Muscle layer of duodenum (tissue), 2 donors: ENCODE results near the gene TPM1.

Experiments
- H3K27ac ChIP-seq: one replicate; pipeline ENCODE4 v1.7.0; 2013; ENCODE audit warnings: mild to moderate bottlenecking, low read length
- H3K27me3 ChIP-seq: one replicate; pipeline ENCODE4 v1.7.0; 2013; ENCODE audit warnings: low read depth, mild to moderate bottlenecking, control low read depth, low read length
- H3K36me3 ChIP-seq, 2 donors: one replicate each; pipeline ENCODE4 v1.7.0; 2013; ENCODE audit warnings: low read length in 2 of 2, control low read depth in 1 of 2, mild to moderate bottlenecking in 1 of 2; ENCODE audit not compliant: insufficient read depth in 2 of 2, control insufficient read depth in 1 of 2
- H3K4me1 ChIP-seq, 2 donors: one replicate each; pipeline ENCODE4 v1.7.0; 2013; ENCODE audit warnings: low read length in 2 of 2, mild to moderate bottlenecking in 2 of 2, control low read depth in 1 of 2, moderate library complexity in 1 of 2; ENCODE audit not compliant: insufficient read depth in 2 of 2, control insufficient read depth in 1 of 2
- H3K4me3 ChIP-seq, 2 donors: one replicate each; pipeline ENCODE4 v1.7.0; 2013; ENCODE audit warnings: low read length in 2 of 2, low read depth in 1 of 2, mild to moderate bottlenecking in 1 of 2
- H3K9me3 ChIP-seq, 2 donors: one replicate each; pipeline ENCODE4 v1.7.0; 2013; ENCODE audit warnings: low read length in 2 of 2, control low read depth in 1 of 2, mild to moderate bottlenecking in 1 of 2; ENCODE audit not compliant: control insufficient read depth in 1 of 2
- donor health status: healthy.

The TPM1 gene

GRCh38 chr15:63083044-63083443, 40.5 kb downstream of the TPM1 start:
- H3K27me3 ChIP-seq: no peaks in the 10 kb centered on the region
- no peaks in the 10 kb centered on the region for H3K9me3 ChIP-seq
- H3K4me3 ChIP-seq: no peak overlapping the region
- peaks cover 0 to 15% of the 10 kb centered on the region in 2 donors for H3K4me1 ChIP-seq
- H3K27ac ChIP-seq: no peak overlapping the region
- no peaks in the 10 kb centered on the region for H3K36me3 ChIP-seq

GRCh38 chr15:63083541-63083940, 41.0 kb downstream of the TPM1 start:
- Histone ChIP-seq H3K4me1 (peaks cover 0 to 19% of the 10 kb centered on the region in 2 donors), H3K9me3 (no peaks in the 10 kb centered on the region), H3K27ac (no peak overlapping the region), H3K27me3 (no peaks in the 10 kb centered on the region), H3K4me3 (no peak overlapping the region), H3K36me3 (no peaks in the 10 kb centered on the region)

- Histone ChIP-seq H3K9me3 (no peaks in the 10 kb centered on the region), H3K27ac (no peak overlapping the region), H3K4me3 (no peak overlapping the region), H3K36me3 (no peaks in the 10 kb centered on the region), H3K27me3 (no peaks in the 10 kb centered on the region), H3K4me1 (peaks cover 0 to 25% of the 10 kb centered on the region in 2 donors)
These were observed 42.3 kb downstream of the TPM1 start for GRCh38 chr15:63084806-63085205.

- Histone ChIP-seq H3K27ac (no peak overlapping the region), H3K4me3 (no peak overlapping the region), H3K9me3 (no peaks in the 10 kb centered on the region), H3K27me3 (no peaks in the 10 kb centered on the region), H3K36me3 (no peaks in the 10 kb centered on the region), H3K4me1 (peaks cover 0 to 25% of the 10 kb centered on the region in 2 donors)
These were observed 42.7 kb downstream of the TPM1 start for GRCh38 chr15:63085289-63085688.

GRCh38 chr15:63086271-63086670, 43.7 kb downstream of the TPM1 start:
- Histone ChIP-seq H3K36me3 (no peaks in the 10 kb centered on the region), H3K27me3 (no peaks in the 10 kb centered on the region), H3K9me3 (no peaks in the 10 kb centered on the region), H3K4me1 (peaks cover 0 to 25% of the 10 kb centered on the region in 2 donors), H3K4me3 (no peak overlapping the region), H3K27ac (no peak overlapping the region)

- Histone ChIP-seq H3K9me3 (no peaks in the 10 kb centered on the region), H3K36me3 (no peaks in the 10 kb centered on the region), H3K27me3 (no peaks in the 10 kb centered on the region), H3K4me1 (peaks cover 0 to 25% of the 10 kb centered on the region in 2 donors), H3K4me3 (no peak overlapping the region), H3K27ac (no peak overlapping the region)
These were observed 44.4 kb downstream of the TPM1 start for GRCh38 chr15:63086947-63087346.

GRCh38 chr15:63088533-63089245, 46.1 kb downstream of the TPM1 start:
- Histone ChIP-seq H3K4me3 (no peak overlapping the region), H3K27me3 (no peaks in the 10 kb centered on the region), H3K27ac (peak overlapping the region; percentile 10), H3K36me3 (no peaks in the 10 kb centered on the region), H3K4me1 (peaks cover 0 to 21% of the 10 kb centered on the region in 2 donors), H3K9me3 (no peaks in the 10 kb centered on the region)

GRCh38 chr15:63089260-63090043, 46.9 kb downstream of the TPM1 start:
- no peaks in the 10 kb centered on the region for H3K9me3 ChIP-seq
- H3K36me3 ChIP-seq: no peaks in the 10 kb centered on the region
- H3K4me1 ChIP-seq: peaks cover 0 to 27% of the 10 kb centered on the region in 2 donors
- peak overlapping the region; percentile 40 for H3K27ac ChIP-seq
- H3K27me3 ChIP-seq: no peaks in the 10 kb centered on the region
- no peak overlapping the region for H3K4me3 ChIP-seq

GRCh38 chr15:63090472-63090871, 47.9 kb downstream of the TPM1 start:
- Histone ChIP-seq H3K36me3 (no peaks in the 10 kb centered on the region), H3K9me3 (no peaks in the 10 kb centered on the region), H3K4me3 (no peak overlapping the region), H3K27me3 (no peaks in the 10 kb centered on the region), H3K4me1 (peaks cover 0 to 27% of the 10 kb centered on the region in 2 donors), H3K27ac (no peak overlapping the region)

GRCh38 chr15:63090887-63091286, 48.3 kb downstream of the TPM1 start:
- Histone ChIP-seq H3K27me3 (no peaks in the 10 kb centered on the region), H3K36me3 (no peaks in the 10 kb centered on the region), H3K4me1 (peaks cover 0 to 27% of the 10 kb centered on the region in 2 donors), H3K4me3 (no peak overlapping the region), H3K9me3 (no peaks in the 10 kb centered on the region), H3K27ac (no peak overlapping the region)

- no peak overlapping the region for H3K27ac ChIP-seq
These were observed 49.3 kb downstream of the TPM1 start for GRCh38 chr15:63091679-63092446.

More at GRCh38 chr15:63091679-63092446, 49.3 kb downstream of the TPM1 start:
- Histone ChIP-seq H3K27me3 (no peaks in the 10 kb centered on the region), H3K4me1 (peaks cover 0 to 23% of the 10 kb centered on the region in 2 donors), H3K4me3 (no peak overlapping the region), H3K9me3 (no peaks in the 10 kb centered on the region), H3K36me3 (no peaks in the 10 kb centered on the region)
